HepG2 (cell line): ENCODE results near the gene MYO5A. TPM values are rescaled to one million over a fixed set of nuclear protein-coding genes. Genes with fewer than 3 reads are reported as not detected.

Source experiments
- ATAC-seq: fragments of 200-7000 bp; cut with Tn5 transposase; 3 replicates; pipeline ENCODE4 v1.9.1; 2020; ENCODE audit warnings: mild to moderate bottlenecking, moderate library complexity
- BruUV-seq: library from RNA; stranded (reverse); fragments of 400-500 nt; replicated peaks from 2 replicates; lab custom pipeline; 2021; lab: Mats Ljungman, UMichigan
- CTCF ChIA-PET: fragments of 300-600 bp; formaldehyde crosslinking; extraction: SDS; loops from one replicate; lab custom pipeline; 2021; ENCODE audit warnings: low total read pairs, inconsistent platforms, low intra/inter-chr PET ratio; lab: Yijun Ruan, JAX
- POLR2A ChIA-PET: fragments of 350-600 bp; sonication (Branson Sonifier 250); formaldehyde crosslinking; loops from one replicate; lab custom pipeline; 2020; ENCODE audit warnings: antibody characterized with exemption, inconsistent platforms; lab: Yijun Ruan, JAX
- DNase-seq: peaks from one replicate; pipeline ENCODE4 v3.0.0-alpha.2; 2015; ENCODE audit warnings: low spot score
- FAIRE-seq: peaks from 3 replicates; lab custom pipeline; 2011; peaks lifted over from hg19 to GRCh38; lab: Jason Lieb, UNC
- H2AFZ ChIP-seq: one replicate; pipeline ENCODE4 v1.6.1; 2011; ENCODE audit warnings: low read length, inconsistent platforms
- H3K27ac ChIP-seq: fragments of 300-600 bp; 3 replicates; pipeline ENCODE4 v1.8.0; 2011; ENCODE audit warnings: mixed run types, mild to moderate bottlenecking, mixed read lengths, low read length, inconsistent platforms; ENCODE audit not compliant: insufficient read depth; ENCODE audit errors: extremely low read length
- H3K27me3 ChIP-seq, 2 experiments: fragments of 200-600 bp in 1 of 2; 2 replicates in 1 of 2; 3 replicates in 1 of 2; pipeline versions ENCODE4 v1.6.0 to v1.8.0; 2011; ENCODE audit warnings: low read length in 2 of 2, mild to moderate bottlenecking in 2 of 2, moderate library complexity in 2 of 2, inconsistent platforms in 1 of 2; ENCODE audit not compliant: insufficient read depth in 2 of 2, control insufficient read depth in 1 of 2
- H3K36me3 ChIP-seq, 2 experiments: fragments of 200-600 bp in 1 of 2; replicated peaks in 1 of 2; 2 replicates in 1 of 2; 3 replicates in 1 of 2; pipeline versions ENCODE4 v1.5.1 to v1.8.0; 2011; ENCODE audit warnings: low read length in 2 of 2, inconsistent platforms in 1 of 2; ENCODE audit not compliant: insufficient read depth in 2 of 2, control insufficient read depth in 1 of 2
- H3K4me1 ChIP-seq: 2 replicates; pipeline ENCODE4 v1.5.1; 2012; ENCODE audit warnings: low read length, inconsistent platforms; ENCODE audit not compliant: insufficient read depth
- H3K4me2 ChIP-seq: 2 replicates; pipeline ENCODE4 v1.6.0; 2011; ENCODE audit warnings: low read depth, low read length, inconsistent platforms
- H3K4me3 ChIP-seq, 3 experiments: fragments of 200-600 bp in 1 of 3; sonication (generic), shearing (Covaris generic) in 1 of 3; replicated peaks in 1 of 3; 2 replicates each; pipeline ENCODE4 v1.5.1; 2011 to 2016; ENCODE audit warnings: low read length in 3 of 3, inconsistent platforms in 2 of 3, low read depth in 2 of 3, mild to moderate bottlenecking in 2 of 3, control low read depth in 1 of 3, mixed read lengths in 1 of 3; ENCODE audit not compliant: insufficient read depth in 1 of 3
- H3K79me2 ChIP-seq: one replicate; pipeline ENCODE4 v1.6.1; 2011; ENCODE audit warnings: low read length, inconsistent platforms; ENCODE audit not compliant: insufficient read depth
- H3K9ac ChIP-seq: 2 replicates; pipeline ENCODE4 v1.6.0; 2011; ENCODE audit warnings: mild to moderate bottlenecking, low read depth, low read length, inconsistent platforms; ENCODE audit not compliant: insufficient read depth
- H3K9me3 ChIP-seq: 2 replicates; pipeline ENCODE4 v1.5.1; 2012; ENCODE audit warnings: mild to moderate bottlenecking, low read length
- H4K20me1 ChIP-seq: 2 replicates; pipeline ENCODE4 v1.6.0; 2011; ENCODE audit warnings: inconsistent platforms, mild to moderate bottlenecking, low read length, moderate library complexity; ENCODE audit not compliant: insufficient read depth
- CENPT ChIP-seq: sonication (generic); formaldehyde crosslinking; IDR thresholded peaks from 2 replicates; pipeline ENCODE4 v1.8.0; 2022; ENCODE audit warnings: low read depth, mild to moderate bottlenecking, moderate library complexity, missing genetic modification reagents
- ETV5 ChIP-seq: IDR thresholded peaks from 2 replicates; pipeline ENCODE4 v1.6.1; 2018; ENCODE audit warnings: missing biosample characterization, missing genetic modification reagents, inconsistent platforms, borderline replicate concordance
- HNRNPLL ChIP-seq: fragments of 200-400 bp; formaldehyde crosslinking; IDR thresholded peaks from 2 replicates; pipeline ENCODE4 v1.6.1; 2017; ENCODE audit warnings: mild to moderate bottlenecking, low read depth, low read length; ENCODE audit not compliant: poor library complexity, severe bottlenecking
- MYC ChIP-seq: sonication (generic); formaldehyde crosslinking; IDR thresholded peaks from 2 replicates; pipeline ENCODE4 v1.9.0; 2021; ENCODE audit warnings: missing genetic modification reagents, borderline replicate concordance
- RBM22 ChIP-seq: fragments of 200-400 bp; formaldehyde crosslinking; optimal IDR thresholded peaks from 2 replicates; pipeline ENCODE3; 2017; ENCODE audit warnings: mild to moderate bottlenecking, low read length, moderate library complexity
- SRSF4 ChIP-seq: fragments of 200-400 bp; formaldehyde crosslinking; IDR thresholded peaks from one replicate; pipeline ENCODE4 v1.6.1; 2018; ENCODE audit warnings: mild to moderate bottlenecking, low read depth, low read length, moderate library complexity; ENCODE audit not compliant: poor library complexity, severe bottlenecking
- ZNF780A ChIP-seq: sonication (generic); formaldehyde crosslinking; IDR thresholded peaks from 2 replicates; pipeline ENCODE4 v1.8.0; 2022; ENCODE audit warnings: mild to moderate bottlenecking, missing genetic modification reagents, moderate library complexity
- WGBS: methylation state at CpG from one replicate; pipeline ENCODE4 v1.1.6; 2017; ENCODE audit warnings: low lambda C conversion rate; 5-methylcytosine and 5-hydroxymethylcytosine counted together
- in situ Hi-C: cut with HindIII; loops from 2 replicates; pipeline ENCODE4 v1.10.0; 2017; ENCODE audit warnings: low pct_unique_long_range_greater_than_20kb; ENCODE audit not compliant: extremely low pct_ligation_motif_present
- intact Hi-C: fragments of 100-400 bp; cut with micrococcal nuclease; formaldehyde crosslinking; loops from one replicate; pipeline ENCODE4 v1.10.0; 2022; ENCODE audit not compliant: unreplicated experiment
- polyA plus RNA-seq, 8 experiments: library from polyadenylated mRNA; depleted of rRNA in 3 of 8; stranded (reverse) in 7 of 8; unstranded in 1 of 8; fragments of >200 nt; fragmentation: Illumina TruSeq in 4 of 8; extraction: Trizol in 4 of 8; gene quantifications; 2 replicates each; pipeline versions ENCODE4 v1.2.1 to v1.2.3, GENCODE V29; 2011 to 2016; ENCODE audit warnings: low read depth in 4 of 8, missing spikeins in 1 of 8, mixed read lengths in 1 of 8; ENCODE audit not compliant: insufficient read depth in 1 of 8
- total RNA-seq, 5 experiments: library from RNA; depleted of rRNA; stranded (reverse); fragments of >200 nt; fragmentation: Illumina TruSeq; extraction: Trizol; gene quantifications; 2 replicates each; pipeline ENCODE4 v1.2.3, GENCODE V29; 2016; ENCODE audit warnings: low read depth in 1 of 5
- TF ChIP-seq, protein P1 (sequence below): sonication (generic); formaldehyde crosslinking; IDR thresholded peaks from 2 replicates; pipeline ENCODE4 v1.5.1; 2020; ENCODE audit warnings: mild to moderate bottlenecking, missing genetic modification reagents
- TF ChIP-seq, protein P2 (sequence below): sonication (generic); formaldehyde crosslinking; IDR thresholded peaks from 2 replicates; pipeline ENCODE4 v1.4.0; 2020; ENCODE audit warnings: mild to moderate bottlenecking, missing genetic modification reagents
- TF ChIP-seq, protein P3 (sequence below): sonication (generic); formaldehyde crosslinking; IDR thresholded peaks from 2 replicates; pipeline ENCODE4 v1.4.0; 2020; ENCODE audit warnings: mild to moderate bottlenecking, missing genetic modification reagents, borderline replicate concordance
- TF ChIP-seq, protein P4 (sequence below): sonication (generic); formaldehyde crosslinking; conservative IDR thresholded peaks from 2 replicates; pipeline ENCODE4 v1.5.0; 2020; ENCODE audit warnings: missing genetic modification reagents

Gene MYO5A
- total and polyA plus RNA-seq, 2 of the 13 experiments (the other 11 are each of a cell fraction or from before 2014, with no cell fraction given): 2.8 to 4.8 TPM

DNA sequence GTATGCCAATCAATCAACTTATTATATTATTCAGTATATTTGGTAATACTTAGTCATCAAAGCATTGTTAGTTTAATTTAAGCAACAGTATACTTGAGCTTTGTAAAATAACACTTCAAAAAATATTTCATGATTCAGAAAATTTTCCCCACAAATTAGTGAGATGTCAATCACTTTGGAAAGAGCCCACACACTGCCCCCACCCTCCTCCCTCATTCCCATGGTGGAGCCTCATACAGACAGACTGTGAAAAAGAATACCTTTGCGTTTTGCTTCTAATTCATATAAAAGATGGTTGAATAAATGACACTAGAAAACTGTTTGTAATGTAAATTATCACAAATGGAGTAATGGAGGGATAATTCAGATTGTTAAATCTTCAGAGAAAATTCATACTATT, 189.8 kb downstream of the MYO5A start (continued):
- TF ChIP-seq, protein P1, sequence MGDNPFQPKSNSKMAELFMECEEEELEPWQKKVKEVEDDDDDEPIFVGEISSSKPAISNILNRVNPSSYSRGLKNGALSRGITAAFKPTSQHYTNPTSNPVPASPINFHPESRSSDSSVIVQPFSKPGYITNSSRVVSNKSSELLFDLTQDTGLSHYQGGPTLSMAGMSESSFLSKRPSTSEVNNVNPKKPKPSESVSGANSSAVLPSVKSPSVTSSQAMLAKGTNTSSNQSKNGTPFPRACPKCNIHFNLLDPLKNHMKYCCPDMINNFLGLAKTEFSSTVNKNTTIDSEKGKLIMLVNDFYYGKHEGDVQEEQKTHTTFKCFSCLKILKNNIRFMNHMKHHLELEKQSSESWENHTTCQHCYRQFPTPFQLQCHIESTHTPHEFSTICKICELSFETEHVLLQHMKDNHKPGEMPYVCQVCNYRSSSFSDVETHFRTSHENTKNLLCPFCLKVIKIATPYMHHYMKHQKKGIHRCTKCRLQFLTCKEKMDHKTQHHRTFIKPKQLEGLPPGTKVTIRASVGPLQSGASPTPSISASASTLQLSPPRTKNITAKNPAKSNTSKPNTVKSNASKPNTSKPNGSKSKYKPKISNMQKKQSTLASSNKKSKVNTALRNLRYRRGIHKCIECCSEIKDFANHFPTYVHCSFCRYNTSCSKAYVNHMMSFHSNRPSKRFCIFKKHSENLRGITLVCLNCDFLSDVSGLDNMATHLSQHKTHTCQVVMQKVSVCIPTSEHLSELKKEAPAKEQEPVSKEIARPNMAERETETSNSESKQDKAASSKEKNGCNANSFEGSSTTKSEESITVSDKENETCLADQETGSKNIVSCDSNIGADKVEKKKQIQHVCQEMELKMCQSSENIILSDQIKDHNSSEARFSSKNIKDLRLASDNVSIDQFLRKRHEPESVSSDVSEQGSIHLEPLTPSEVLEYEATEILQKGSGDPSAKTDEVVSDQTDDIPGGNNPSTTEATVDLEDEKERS (CRISPR knock-in tag): no peak
- TF ChIP-seq MYC (CRISPR knock-in tag): no peak
- no peak for TF ChIP-seq SRSF4

DNA sequence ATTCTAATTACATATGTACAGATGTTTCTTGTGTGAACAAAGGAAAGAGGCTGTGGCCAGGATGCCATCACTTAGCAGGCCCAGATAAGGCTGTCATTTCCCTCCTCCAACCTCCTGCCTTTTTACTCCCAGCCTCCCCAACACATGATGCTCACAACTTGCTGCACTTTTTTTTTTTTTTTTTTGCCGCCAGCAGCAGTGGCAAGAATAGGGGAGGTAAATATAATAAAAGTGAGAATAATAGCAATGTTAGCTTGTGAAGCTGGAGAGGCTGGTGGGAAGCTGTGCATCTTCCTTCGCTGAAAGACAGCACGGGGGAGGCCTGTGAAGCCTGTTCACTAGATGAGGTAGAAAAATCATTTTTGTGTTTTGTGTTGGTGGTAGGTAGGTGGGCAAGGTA, 190.6 kb downstream of the MYO5A start:
- no peak overlapping the region for H3K9ac ChIP-seq
- H3K27ac ChIP-seq: no peak overlapping the region
- FAIRE-seq: no peak
- H3K9me3 ChIP-seq: no peaks in the 10 kb centered on the region
- WGBS: 98% methylated on average over 3 of the region's 3 CpGs
- ATAC-seq: no peak
- H2AFZ ChIP-seq: no peak overlapping the region
- POLR2A ChIA-PET: no interaction called here
- H4K20me1 ChIP-seq: no peaks in the 10 kb centered on the region
- in situ Hi-C loops: no loop called here
- H3K36me3 ChIP-seq: no peaks in the 10 kb centered on the region
- H3K4me2 ChIP-seq: no peak overlapping the region
- intact Hi-C loops: no loop called here
- BruUV-seq: no TSS peak
- H3K4me3 ChIP-seq: no peak overlapping the region
- no peak for DNase-seq
- CTCF ChIA-PET: no interaction called here
- H3K4me1 ChIP-seq: peaks cover 35% of the 10 kb centered on the region
- H3K27me3 ChIP-seq: no peaks in the 10 kb centered on the region; a peak in 1 of 5 replicates
- H3K79me2 ChIP-seq: no peaks in the 10 kb centered on the region
- TF ChIP-seq HNRNPLL (no peak), CENPT (CRISPR knock-in tag) (no peak), ZNF780A (CRISPR knock-in tag) (no peak), RBM22 (no peak), ETV5 (CRISPR knock-in tag) (no peak)
- TF ChIP-seq, protein P2, sequence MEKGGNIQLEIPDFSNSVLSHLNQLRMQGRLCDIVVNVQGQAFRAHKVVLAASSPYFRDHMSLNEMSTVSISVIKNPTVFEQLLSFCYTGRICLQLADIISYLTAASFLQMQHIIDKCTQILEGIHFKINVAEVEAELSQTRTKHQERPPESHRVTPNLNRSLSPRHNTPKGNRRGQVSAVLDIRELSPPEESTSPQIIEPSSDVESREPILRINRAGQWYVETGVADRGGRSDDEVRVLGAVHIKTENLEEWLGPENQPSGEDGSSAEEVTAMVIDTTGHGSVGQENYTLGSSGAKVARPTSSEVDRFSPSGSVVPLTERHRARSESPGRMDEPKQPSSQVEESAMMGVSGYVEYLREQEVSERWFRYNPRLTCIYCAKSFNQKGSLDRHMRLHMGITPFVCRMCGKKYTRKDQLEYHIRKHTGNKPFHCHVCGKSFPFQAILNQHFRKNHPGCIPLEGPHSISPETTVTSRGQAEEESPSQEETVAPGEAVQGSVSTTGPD: no peak
- TF ChIP-seq, protein P3, sequence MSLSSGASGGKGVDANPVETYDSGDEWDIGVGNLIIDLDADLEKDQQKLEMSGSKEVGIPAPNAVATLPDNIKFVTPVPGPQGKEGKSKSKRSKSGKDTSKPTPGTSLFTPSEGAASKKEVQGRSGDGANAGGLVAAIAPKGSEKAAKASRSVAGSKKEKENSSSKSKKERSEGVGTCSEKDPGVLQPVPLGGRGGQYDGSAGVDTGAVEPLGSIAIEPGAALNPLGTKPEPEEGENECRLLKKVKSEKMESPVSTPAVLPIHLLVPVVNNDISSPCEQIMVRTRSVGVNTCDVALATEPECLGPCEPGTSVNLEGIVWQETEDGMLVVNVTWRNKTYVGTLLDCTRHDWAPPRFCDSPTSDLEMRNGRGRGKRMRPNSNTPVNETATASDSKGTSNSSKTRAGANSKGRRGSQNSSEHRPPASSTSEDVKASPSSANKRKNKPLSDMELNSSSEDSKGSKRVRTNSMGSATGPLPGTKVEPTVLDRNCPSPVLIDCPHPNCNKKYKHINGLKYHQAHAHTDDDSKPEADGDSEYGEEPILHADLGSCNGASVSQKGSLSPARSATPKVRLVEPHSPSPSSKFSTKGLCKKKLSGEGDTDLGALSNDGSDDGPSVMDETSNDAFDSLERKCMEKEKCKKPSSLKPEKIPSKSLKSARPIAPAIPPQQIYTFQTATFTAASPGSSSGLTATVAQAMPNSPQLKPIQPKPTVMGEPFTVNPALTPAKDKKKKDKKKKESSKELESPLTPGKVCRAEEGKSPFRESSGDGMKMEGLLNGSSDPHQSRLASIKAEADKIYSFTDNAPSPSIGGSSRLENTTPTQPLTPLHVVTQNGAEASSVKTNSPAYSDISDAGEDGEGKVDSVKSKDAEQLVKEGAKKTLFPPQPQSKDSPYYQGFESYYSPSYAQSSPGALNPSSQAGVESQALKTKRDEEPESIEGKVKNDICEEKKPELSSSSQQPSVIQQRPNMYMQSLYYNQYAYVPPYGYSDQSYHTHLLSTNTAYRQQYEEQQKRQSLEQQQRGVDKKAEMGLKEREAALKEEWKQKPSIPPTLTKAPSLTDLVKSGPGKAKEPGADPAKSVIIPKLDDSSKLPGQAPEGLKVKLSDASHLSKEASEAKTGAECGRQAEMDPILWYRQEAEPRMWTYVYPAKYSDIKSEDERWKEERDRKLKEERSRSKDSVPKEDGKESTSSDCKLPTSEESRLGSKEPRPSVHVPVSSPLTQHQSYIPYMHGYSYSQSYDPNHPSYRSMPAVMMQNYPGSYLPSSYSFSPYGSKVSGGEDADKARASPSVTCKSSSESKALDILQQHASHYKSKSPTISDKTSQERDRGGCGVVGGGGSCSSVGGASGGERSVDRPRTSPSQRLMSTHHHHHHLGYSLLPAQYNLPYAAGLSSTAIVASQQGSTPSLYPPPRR (CRISPR knock-in tag): no peak
- TF ChIP-seq, protein P4, sequence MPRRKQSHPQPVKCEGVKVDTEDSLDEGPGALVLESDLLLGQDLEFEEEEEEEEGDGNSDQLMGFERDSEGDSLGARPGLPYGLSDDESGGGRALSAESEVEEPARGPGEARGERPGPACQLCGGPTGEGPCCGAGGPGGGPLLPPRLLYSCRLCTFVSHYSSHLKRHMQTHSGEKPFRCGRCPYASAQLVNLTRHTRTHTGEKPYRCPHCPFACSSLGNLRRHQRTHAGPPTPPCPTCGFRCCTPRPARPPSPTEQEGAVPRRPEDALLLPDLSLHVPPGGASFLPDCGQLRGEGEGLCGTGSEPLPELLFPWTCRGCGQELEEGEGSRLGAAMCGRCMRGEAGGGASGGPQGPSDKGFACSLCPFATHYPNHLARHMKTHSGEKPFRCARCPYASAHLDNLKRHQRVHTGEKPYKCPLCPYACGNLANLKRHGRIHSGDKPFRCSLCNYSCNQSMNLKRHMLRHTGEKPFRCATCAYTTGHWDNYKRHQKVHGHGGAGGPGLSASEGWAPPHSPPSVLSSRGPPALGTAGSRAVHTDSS (CRISPR knock-in tag): no peak
